Activated CD4-positive, alpha-beta memory T cell treated with anti-CD3 and anti-CD28 coated beads, Interleukin-2, amount 10 ng/mL, durations not matched to agents 7 days and 5 days (primary cell): Measurements from ENCODE around the gene CLK3. TPM values are rescaled to one million over a fixed set of nuclear protein-coding genes. Genes with fewer than 3 reads are reported as not detected.

ENCODE experiments used
- total RNA-seq, 2 experiments: library from RNA; stranded (reverse); gene quantifications; one replicate each; pipeline ENCODE4 v1.2.3, GENCODE V29; 2021

The CLK3 gene
- total RNA-seq, 2 experiments from 2014 or later = 133 to 136 TPM

Other genes starting within 250 kb of the CLK3 start
- gene CYP11A1, start 248.2 kb upstream of the CLK3 start, total RNA-seq = not detected
- gene SEMA7A, start 181.9 kb upstream of the CLK3 start, total RNA-seq = 1 to 10 TPM; 3.8 to 4.3 TPM
- 10 to 100 TPM; 54.7 to 61.3 TPM for gene UBL7, start 154.7 kb upstream of the CLK3 start, total RNA-seq
- gene ARID3B, start 74.6 kb upstream of the CLK3 start, total RNA-seq = 10 to 100 TPM; 49.2 to 52.1 TPM
- 10 to 100 TPM; 36.3 to 39.6 TPM for gene EDC3, start 80.2 kb downstream of the CLK3 start, total RNA-seq
- 1 to 10 TPM; 2.0 to 2.1 TPM for gene CYP1A1, start 109.7 kb downstream of the CLK3 start, total RNA-seq
- not detected for gene CYP1A2, start 133.0 kb downstream of the CLK3 start, total RNA-seq
- gene CSK, start 166.2 kb downstream of the CLK3 start, total RNA-seq = 100 to 1,000 TPM; 330 to 341 TPM
- under 1 TPM; 0.48 to 0.63 TPM for gene LMAN1L, start 197.0 kb downstream of the CLK3 start, total RNA-seq
- under 1 TPM in 1 of 2 experiments, not detected in 1; 0.18 TPM for gene CPLX3, start 210.8 kb downstream of the CLK3 start, total RNA-seq
- gene ULK3, start 227.3 kb downstream of the CLK3 start, total RNA-seq = 10 to 100 TPM; 74.9 to 84.2 TPM